KMS-11 (cell line): ENCODE data around the gene NT5C2.
"Not testable (repeated sequence)": the region's sequence is repeated elsewhere in the genome, so short reads cannot be mapped to it uniquely, and the experiment has no call there.

Experiments
- H2AFZ ChIP-seq: fragments of 200-600 bp; sonication (generic); 2 replicates; pipeline ENCODE4 v1.6.1; 2016; ENCODE audit warnings: antibody characterized with exemption, mixed run types, low read depth
- H3K27ac ChIP-seq: fragments of 200-600 bp; sonication (generic); 2 replicates; pipeline ENCODE4 v1.6.1; 2016; ENCODE audit warnings: mild to moderate bottlenecking, mixed run types
- H3K27me3 ChIP-seq: fragments of 200-600 bp; sonication (generic); 2 replicates; pipeline ENCODE4 v1.6.1; 2017; ENCODE audit warnings: mild to moderate bottlenecking, low read depth, mixed run types, moderate library complexity; ENCODE audit not compliant: insufficient read depth
- H3K36me3 ChIP-seq: fragments of 200-600 bp; sonication (generic); 2 replicates; pipeline ENCODE4 v1.6.1; 2017; ENCODE audit warnings: mild to moderate bottlenecking, mixed run types; ENCODE audit not compliant: insufficient read depth
- H3K4me1 ChIP-seq: fragments of 200-600 bp; sonication (generic); 2 replicates; pipeline ENCODE4 v1.6.1; 2016; ENCODE audit warnings: mild to moderate bottlenecking, low read depth, mixed run types; ENCODE audit not compliant: poor library complexity, severe bottlenecking
- H3K4me2 ChIP-seq: fragments of 200-600 bp; sonication (generic); 2 replicates; pipeline ENCODE4 v1.7.0; 2016; ENCODE audit warnings: mild to moderate bottlenecking, mixed run types
- H3K4me3 ChIP-seq: fragments of 200-600 bp; sonication (generic); IDR thresholded peaks from 2 replicates; pipeline ENCODE4 v1.6.1; 2017; ENCODE audit warnings: low read depth, low read length, mixed read lengths; ENCODE audit not compliant: insufficient read depth
- H3K79me2 ChIP-seq: fragments of 200-600 bp; sonication (generic); 2 replicates; pipeline ENCODE4 v1.6.1; 2016; ENCODE audit warnings: low read depth, mixed run types; ENCODE audit not compliant: insufficient read depth
- H3K9ac ChIP-seq: fragments of 200-600 bp; sonication (generic); 2 replicates; pipeline ENCODE4 v1.6.1; 2016; ENCODE audit warnings: mild to moderate bottlenecking, mixed run types
- H4K20me1 ChIP-seq: fragments of 200-600 bp; sonication (generic); 2 replicates; pipeline ENCODE4 v1.6.1; 2016; ENCODE audit warnings: mild to moderate bottlenecking, mixed run types; ENCODE audit not compliant: insufficient read depth
- TF ChIP-seq, protein P1 (sequence below): fragments of 200-600 bp; sonication (generic); conservative IDR thresholded peaks from 2 replicates; pipeline ENCODE4 v1.6.1; 2017; ENCODE audit warnings: low read depth, mild to moderate bottlenecking, antibody characterized with exemption, low read length, moderate library complexity, mixed read lengths

NT5C2 gene

DNA sequence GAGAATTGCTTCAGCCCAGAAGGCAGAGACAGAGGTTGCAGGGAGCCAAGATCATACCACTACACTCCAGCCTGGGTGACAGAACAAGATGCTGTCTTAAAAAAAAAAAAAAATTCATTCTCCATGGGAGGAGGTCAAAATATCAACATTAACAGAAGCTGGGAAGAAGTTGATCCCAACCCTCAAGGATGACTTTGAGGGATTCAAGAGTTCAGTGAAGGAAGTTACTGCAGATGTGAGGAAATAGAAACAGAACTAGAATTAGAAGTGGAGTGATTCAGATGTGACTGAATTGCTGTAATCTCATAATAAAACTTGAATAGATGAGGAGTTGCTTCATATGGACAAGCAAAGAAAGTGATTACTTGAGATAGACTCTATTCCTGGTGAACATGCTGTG, 32.9 kb upstream of the NT5C2 start:
- Histone ChIP-seq H3K27me3 (no peaks in the 10 kb centered on the region), H3K27ac (no peak overlapping the region), H4K20me1 (no peaks in the 10 kb centered on the region), H2AFZ (no peak overlapping the region), H3K4me3 (no peak overlapping the region), H3K79me2 (no peaks in the 10 kb centered on the region), H3K9ac (no peak overlapping the region), H3K4me1 (no peaks in the 10 kb centered on the region), H3K4me2 (no peak overlapping the region), H3K36me3 (no peaks in the 10 kb centered on the region)
- TF ChIP-seq, protein P1, sequence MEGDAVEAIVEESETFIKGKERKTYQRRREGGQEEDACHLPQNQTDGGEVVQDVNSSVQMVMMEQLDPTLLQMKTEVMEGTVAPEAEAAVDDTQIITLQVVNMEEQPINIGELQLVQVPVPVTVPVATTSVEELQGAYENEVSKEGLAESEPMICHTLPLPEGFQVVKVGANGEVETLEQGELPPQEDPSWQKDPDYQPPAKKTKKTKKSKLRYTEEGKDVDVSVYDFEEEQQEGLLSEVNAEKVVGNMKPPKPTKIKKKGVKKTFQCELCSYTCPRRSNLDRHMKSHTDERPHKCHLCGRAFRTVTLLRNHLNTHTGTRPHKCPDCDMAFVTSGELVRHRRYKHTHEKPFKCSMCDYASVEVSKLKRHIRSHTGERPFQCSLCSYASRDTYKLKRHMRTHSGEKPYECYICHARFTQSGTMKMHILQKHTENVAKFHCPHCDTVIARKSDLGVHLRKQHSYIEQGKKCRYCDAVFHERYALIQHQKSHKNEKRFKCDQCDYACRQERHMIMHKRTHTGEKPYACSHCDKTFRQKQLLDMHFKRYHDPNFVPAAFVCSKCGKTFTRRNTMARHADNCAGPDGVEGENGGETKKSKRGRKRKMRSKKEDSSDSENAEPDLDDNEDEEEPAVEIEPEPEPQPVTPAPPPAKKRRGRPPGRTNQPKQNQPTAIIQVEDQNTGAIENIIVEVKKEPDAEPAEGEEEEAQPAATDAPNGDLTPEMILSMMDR, result no peak

DNA sequence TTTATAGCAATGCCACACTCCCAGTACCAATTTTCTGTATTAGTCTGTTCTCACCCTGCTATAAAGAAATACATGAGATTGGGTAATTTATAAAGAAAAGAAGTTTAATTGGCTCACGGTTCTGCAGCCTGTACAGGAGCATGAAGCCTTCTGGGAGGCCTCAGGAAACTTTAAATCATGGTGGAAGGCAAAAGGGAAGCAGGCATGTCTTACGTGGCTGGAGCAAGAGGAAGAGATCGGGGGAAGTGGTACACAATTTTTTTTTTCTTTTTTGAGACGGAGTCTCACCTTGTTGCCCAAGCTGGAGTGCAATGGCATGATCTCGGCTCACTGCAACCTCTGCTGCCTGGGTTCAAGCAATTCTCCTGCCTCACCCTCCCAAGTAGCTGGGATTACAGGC, 31.6 kb upstream of the NT5C2 start:
- H3K36me3 ChIP-seq, H3K4me3 ChIP-seq, H3K27ac ChIP-seq, H3K4me2 ChIP-seq, H3K4me1 ChIP-seq, H3K27me3 ChIP-seq, H3K79me2 ChIP-seq, H2AFZ ChIP-seq, H3K9ac ChIP-seq, H4K20me1 ChIP-seq: not testable (repeated sequence)

DNA sequence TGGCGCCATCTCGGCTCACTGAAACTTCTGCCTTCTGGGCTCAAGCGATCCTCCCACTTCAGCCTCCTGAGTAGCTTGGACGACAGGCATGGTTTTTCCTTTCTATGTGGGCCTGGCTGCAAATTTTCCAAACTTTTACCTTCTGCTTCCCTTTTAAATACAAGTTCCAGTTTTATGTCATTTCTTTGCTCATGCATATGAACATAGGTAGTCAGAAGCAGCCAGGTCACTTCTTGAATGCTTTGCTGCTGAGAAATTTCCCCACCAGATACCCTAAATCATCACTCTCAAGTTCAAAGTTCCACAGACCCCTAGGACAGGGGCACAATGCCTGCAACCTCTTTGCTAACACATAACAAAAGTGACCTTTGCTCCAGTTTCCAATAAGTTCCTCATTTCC, 31.1 kb upstream of the NT5C2 start:
- no peak overlapping the region for H3K4me2 ChIP-seq
- H3K79me2 ChIP-seq, result no peaks in the 10 kb centered on the region
- no peak overlapping the region for H3K4me3 ChIP-seq
- no peaks in the 10 kb centered on the region for H4K20me1 ChIP-seq
- H3K9ac ChIP-seq, result no peak overlapping the region
- H3K36me3 ChIP-seq, result no peaks in the 10 kb centered on the region
- no peak overlapping the region for H2AFZ ChIP-seq
- no peak overlapping the region for H3K27ac ChIP-seq
- TF ChIP-seq, protein P1, result no peak
- no peaks in the 10 kb centered on the region for H3K27me3 ChIP-seq
- no peaks in the 10 kb centered on the region for H3K4me1 ChIP-seq

DNA sequence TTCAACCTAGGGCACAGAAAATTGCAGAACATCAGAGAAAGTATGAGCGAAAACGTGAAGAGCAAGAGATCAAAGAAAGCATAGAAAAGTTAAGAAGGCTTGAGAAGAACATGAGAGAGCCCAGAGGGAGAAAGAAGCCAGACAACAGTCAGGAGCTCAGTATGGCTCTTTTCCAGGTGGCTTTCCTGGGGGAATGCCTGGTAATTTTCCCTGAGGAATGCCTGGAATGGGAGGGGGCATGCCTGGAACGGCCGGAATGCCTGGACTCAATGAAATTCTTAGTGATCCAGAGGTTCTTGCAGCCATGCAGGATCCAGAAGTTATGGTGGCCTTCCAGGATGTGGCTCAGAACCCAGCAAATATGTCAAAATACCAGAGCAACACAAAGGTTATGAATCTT, 23.3 kb upstream of the NT5C2 start:
- not testable (repeated sequence) for H3K36me3 ChIP-seq, H3K4me2 ChIP-seq, H2AFZ ChIP-seq, H3K27me3 ChIP-seq, H3K27ac ChIP-seq, H3K9ac ChIP-seq, H3K79me2 ChIP-seq, H3K4me1 ChIP-seq, H4K20me1 ChIP-seq, H3K4me3 ChIP-seq

DNA sequence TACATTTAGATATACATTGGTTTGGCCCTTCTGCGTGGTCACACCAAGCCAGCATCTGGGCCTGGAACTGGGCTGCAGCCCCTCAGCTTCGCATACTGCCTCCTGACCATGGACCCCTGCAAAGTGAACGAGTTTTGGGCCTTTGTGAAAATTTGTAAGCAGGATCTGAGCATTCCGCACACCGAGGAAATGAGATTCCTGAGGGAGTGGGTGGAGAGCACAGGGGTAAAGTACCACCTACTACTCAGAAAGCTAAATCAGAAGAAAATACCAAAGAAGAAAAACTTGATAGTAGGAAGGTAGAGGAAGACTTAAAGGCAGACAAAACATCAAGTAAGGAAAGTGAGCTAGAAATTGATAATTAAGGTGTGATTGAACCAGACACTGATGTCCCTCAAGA, 22.5 kb upstream of the NT5C2 start:
- Histone ChIP-seq H4K20me1 (no peaks in the 10 kb centered on the region), H3K4me1 (no peaks in the 10 kb centered on the region), H3K36me3 (no peaks in the 10 kb centered on the region), H2AFZ (no peak overlapping the region), H3K4me3 (no peak overlapping the region), H3K9ac (no peak overlapping the region), H3K4me2 (no peak overlapping the region), H3K79me2 (no peaks in the 10 kb centered on the region), H3K27me3 (no peaks in the 10 kb centered on the region), H3K27ac (no peak overlapping the region)
- TF ChIP-seq, protein P1, result no peak

DNA sequence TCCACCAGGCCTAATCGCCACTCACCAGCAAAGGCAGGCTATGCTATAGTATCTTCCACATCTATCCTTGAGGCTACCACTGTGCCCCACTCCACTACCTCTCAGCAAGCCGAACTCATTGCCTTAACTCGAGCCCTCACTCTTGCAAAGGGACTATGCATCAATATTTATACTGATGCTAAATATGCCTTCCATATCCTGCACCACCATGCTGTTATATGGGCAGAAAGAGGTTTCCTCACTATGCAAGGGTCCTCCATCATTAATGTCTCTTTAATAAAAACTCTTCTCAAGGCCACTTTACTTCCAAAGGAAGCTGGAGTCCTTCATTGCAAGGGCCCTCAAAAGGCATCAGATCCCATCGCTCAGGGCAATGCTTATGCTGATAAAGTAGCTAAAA, 17.2 kb upstream of the NT5C2 start:
- H3K9ac ChIP-seq, result not testable (repeated sequence)

DNA sequence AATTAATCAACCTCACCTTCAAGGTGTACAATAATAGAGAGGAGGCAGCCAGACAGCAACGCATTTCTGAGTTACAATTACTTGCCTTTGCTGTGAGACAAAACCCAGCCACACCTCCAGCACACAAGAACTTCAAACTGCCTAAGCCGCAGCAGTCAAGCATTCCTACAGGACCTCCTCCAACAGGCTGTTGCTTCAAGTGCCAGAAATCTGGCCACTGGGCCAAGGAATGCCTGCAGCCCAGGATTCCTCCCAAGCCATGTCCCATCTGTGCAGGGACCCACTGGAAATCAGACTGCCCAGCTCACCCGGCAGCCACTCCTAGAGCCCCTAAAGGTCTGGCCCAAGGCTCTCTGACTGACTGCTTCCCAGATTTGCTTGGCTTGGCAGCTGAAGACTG, 14.6 kb upstream of the NT5C2 start:
- H2AFZ ChIP-seq, H3K79me2 ChIP-seq, H3K27ac ChIP-seq, H3K27me3 ChIP-seq, H3K36me3 ChIP-seq, H4K20me1 ChIP-seq, H3K4me3 ChIP-seq, H3K4me1 ChIP-seq, H3K9ac ChIP-seq, H3K4me2 ChIP-seq: not testable (repeated sequence)

More for the DNA sequence above, 17.2 kb upstream of the NT5C2 start:
- not testable (repeated sequence) for H3K4me3 ChIP-seq, H3K79me2 ChIP-seq, H3K4me2 ChIP-seq, H3K36me3 ChIP-seq, H3K27ac ChIP-seq, H3K4me1 ChIP-seq, H2AFZ ChIP-seq, H4K20me1 ChIP-seq, H3K27me3 ChIP-seq
